ENCODE data around the gene KAT2B. TPM values are rescaled to one million over a fixed set of nuclear protein-coding genes. Genes with fewer than 3 reads are reported as not detected.

Gene KAT2B
- polyA plus RNA-seq, 1 donor from 2014 or later, result 14.2 TPM

DNA sequence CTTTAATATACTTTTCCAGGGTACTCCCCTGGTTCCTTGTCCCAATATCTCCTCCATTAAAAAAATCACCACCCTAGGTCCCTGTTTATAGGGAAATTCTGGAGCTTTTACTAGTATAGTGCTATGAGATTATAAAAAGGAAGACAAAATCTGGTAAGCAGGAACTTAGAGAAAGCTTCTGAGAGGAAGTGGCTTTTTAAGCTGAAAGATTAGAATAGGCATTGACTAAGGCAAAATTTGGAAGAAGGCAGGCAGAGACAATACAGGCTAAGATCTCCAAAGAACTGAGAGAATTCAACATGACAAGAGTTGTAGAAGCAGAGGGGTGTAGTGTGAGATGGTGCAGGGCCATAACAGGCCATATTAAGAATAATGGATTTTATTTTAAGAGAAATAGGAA, 120.0 kb downstream of the KAT2B start:
- H3K27ac ChIP-seq (ENCODE audit: low read length), result no peak overlapping the region
- no peak for TF ChIP-seq EZH2 (IDR thresholded peaks at IDR 0.05; ENCODE audit: borderline replicate concordance, insufficient read depth, low read length, poor library complexity, severe bottlenecking)
- no peak overlapping the region for H3K4me2 ChIP-seq (ENCODE audit: low read length)
- no peaks in the 10 kb centered on the region for H3K9me3 ChIP-seq (ENCODE audit: low read length)
- no peak overlapping the region for H3K9ac ChIP-seq (ENCODE audit: low read length)
- no peaks in the 10 kb centered on the region for H3K79me2 ChIP-seq (replicated peaks; ENCODE audit: insufficient read depth, low read length)
- H3K9me2 ChIP-seq (ENCODE audit: insufficient read depth, low read length), result no peaks in the 10 kb centered on the region
- H3K27me3 ChIP-seq (ENCODE audit: insufficient read depth, low read depth, low read length), result no peaks in the 10 kb centered on the region
- no peak overlapping the region for H3K4me3 ChIP-seq (ENCODE audit: low read length)
- H3K36me3 ChIP-seq (ENCODE audit: insufficient read depth, low read length), result no peaks in the 10 kb centered on the region
- H3F3A ChIP-seq (ENCODE audit: insufficient read depth, low read length, poor library complexity, severe bottlenecking), result no peaks in the 10 kb centered on the region
- no peak overlapping the region for H2AFZ ChIP-seq (ENCODE audit: low read depth, low read length)
- H4K20me1 ChIP-seq (ENCODE audit: insufficient read depth), result no peaks in the 10 kb centered on the region

DNA sequence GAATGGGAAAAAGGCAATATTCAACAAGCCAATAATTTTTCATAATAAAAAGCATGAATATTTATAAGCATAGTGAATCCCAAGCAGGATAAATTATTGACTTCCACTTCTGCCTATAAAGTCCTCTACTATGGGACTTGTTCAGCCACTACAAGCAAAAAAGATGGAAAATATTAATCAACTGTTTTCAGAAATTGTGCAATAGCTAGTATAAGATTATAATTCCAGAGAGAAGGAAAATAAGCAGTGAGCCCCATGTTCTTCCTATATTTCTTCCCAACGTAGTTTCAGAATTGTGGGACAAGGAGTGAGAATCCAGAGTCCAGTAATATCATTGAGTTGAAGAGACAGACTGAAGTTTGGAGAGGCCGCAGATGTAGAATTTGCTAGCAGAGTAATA, 121.5 kb downstream of the KAT2B start:
- H3K79me2 ChIP-seq (replicated peaks; ENCODE audit: insufficient read depth, low read length), result no peaks in the 10 kb centered on the region
- H3K27me3 ChIP-seq (ENCODE audit: insufficient read depth, low read depth, low read length), result no peaks in the 10 kb centered on the region
- H3K9ac ChIP-seq (ENCODE audit: low read length), result no peak overlapping the region
- H2AFZ ChIP-seq (ENCODE audit: low read depth, low read length), result no peak overlapping the region
- no peak overlapping the region for H3K27ac ChIP-seq (ENCODE audit: low read length)
- no peaks in the 10 kb centered on the region for H3K36me3 ChIP-seq (ENCODE audit: insufficient read depth, low read length)
- H3K4me2 ChIP-seq (ENCODE audit: low read length), result no peak overlapping the region
- H3F3A ChIP-seq (ENCODE audit: insufficient read depth, low read length, poor library complexity, severe bottlenecking), result no peaks in the 10 kb centered on the region
- H3K9me3 ChIP-seq (ENCODE audit: low read length), result no peaks in the 10 kb centered on the region
- TF ChIP-seq POLR2AphosphoS5 (IDR thresholded peaks at IDR 0.05) (no peak), TAF1 (IDR thresholded peaks at IDR 0.05; ENCODE audit: low read depth) (no peak), EP300 (conservative IDR thresholded peaks at IDR 0.05; ENCODE audit: poor library complexity, severe bottlenecking) (no peak), EZH2 (IDR thresholded peaks at IDR 0.05; ENCODE audit: borderline replicate concordance, insufficient read depth, low read length, poor library complexity, severe bottlenecking) (no peak), SMC3 (conservative IDR thresholded peaks at IDR 0.05; ENCODE audit: poor library complexity) (no peak), MXI1 (conservative IDR thresholded peaks at IDR 0.05; ENCODE audit: poor library complexity, severe bottlenecking) (no peak), RAD21 (conservative IDR thresholded peaks at IDR 0.05) (no peak)
- TF ChIP-seq, protein P1, sequence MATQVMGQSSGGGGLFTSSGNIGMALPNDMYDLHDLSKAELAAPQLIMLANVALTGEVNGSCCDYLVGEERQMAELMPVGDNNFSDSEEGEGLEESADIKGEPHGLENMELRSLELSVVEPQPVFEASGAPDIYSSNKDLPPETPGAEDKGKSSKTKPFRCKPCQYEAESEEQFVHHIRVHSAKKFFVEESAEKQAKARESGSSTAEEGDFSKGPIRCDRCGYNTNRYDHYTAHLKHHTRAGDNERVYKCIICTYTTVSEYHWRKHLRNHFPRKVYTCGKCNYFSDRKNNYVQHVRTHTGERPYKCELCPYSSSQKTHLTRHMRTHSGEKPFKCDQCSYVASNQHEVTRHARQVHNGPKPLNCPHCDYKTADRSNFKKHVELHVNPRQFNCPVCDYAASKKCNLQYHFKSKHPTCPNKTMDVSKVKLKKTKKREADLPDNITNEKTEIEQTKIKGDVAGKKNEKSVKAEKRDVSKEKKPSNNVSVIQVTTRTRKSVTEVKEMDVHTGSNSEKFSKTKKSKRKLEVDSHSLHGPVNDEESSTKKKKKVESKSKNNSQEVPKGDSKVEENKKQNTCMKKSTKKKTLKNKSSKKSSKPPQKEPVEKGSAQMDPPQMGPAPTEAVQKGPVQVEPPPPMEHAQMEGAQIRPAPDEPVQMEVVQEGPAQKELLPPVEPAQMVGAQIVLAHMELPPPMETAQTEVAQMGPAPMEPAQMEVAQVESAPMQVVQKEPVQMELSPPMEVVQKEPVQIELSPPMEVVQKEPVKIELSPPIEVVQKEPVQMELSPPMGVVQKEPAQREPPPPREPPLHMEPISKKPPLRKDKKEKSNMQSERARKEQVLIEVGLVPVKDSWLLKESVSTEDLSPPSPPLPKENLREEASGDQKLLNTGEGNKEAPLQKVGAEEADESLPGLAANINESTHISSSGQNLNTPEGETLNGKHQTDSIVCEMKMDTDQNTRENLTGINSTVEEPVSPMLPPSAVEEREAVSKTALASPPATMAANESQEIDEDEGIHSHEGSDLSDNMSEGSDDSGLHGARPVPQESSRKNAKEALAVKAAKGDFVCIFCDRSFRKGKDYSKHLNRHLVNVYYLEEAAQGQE (IDR thresholded peaks at IDR 0.05; ENCODE audit: borderline replicate concordance), result no peak
- TF ChIP-seq, protein P2, sequence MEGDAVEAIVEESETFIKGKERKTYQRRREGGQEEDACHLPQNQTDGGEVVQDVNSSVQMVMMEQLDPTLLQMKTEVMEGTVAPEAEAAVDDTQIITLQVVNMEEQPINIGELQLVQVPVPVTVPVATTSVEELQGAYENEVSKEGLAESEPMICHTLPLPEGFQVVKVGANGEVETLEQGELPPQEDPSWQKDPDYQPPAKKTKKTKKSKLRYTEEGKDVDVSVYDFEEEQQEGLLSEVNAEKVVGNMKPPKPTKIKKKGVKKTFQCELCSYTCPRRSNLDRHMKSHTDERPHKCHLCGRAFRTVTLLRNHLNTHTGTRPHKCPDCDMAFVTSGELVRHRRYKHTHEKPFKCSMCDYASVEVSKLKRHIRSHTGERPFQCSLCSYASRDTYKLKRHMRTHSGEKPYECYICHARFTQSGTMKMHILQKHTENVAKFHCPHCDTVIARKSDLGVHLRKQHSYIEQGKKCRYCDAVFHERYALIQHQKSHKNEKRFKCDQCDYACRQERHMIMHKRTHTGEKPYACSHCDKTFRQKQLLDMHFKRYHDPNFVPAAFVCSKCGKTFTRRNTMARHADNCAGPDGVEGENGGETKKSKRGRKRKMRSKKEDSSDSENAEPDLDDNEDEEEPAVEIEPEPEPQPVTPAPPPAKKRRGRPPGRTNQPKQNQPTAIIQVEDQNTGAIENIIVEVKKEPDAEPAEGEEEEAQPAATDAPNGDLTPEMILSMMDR (IDR thresholded peaks at IDR 0.05; ENCODE audit: poor library complexity, severe bottlenecking), result no peak
- H4K20me1 ChIP-seq (ENCODE audit: insufficient read depth), result no peaks in the 10 kb centered on the region
- no peaks in the 10 kb centered on the region for H3K9me2 ChIP-seq (ENCODE audit: insufficient read depth, low read length)
- H3K4me3 ChIP-seq (ENCODE audit: low read length), result no peak overlapping the region

Data from neural cell (in vitro differentiated cells).